Left ventricle myocardium inferior (tissue), 1 donor: ENCODE data around the gene OARD1. TPM values are rescaled to one million over a fixed set of nuclear protein-coding genes. Genes with fewer than 3 reads are reported as not detected.
A peak's percentile ranks its signal among the peaks of the same experiment; 100 is the strongest.

Source experiments
- DNase-seq: peaks from one replicate; pipeline ENCODE4 v3.0.0-alpha.2; 2020
- H3K27ac ChIP-seq: fragments of 200-600 bp; replicated peaks from 2 replicates; pipeline ENCODE4 v1.8.0; 2021
- H3K27me3 ChIP-seq: fragments of 200-600 bp; 2 replicates; pipeline ENCODE4 v1.8.0; 2021; ENCODE audit warnings: low read depth
- H3K36me3 ChIP-seq: fragments of 200-600 bp; 2 replicates; pipeline ENCODE4 v1.8.0; 2021
- H3K4me1 ChIP-seq: fragments of 200-600 bp; 2 replicates; pipeline ENCODE4 v1.8.0; 2021
- H3K4me3 ChIP-seq: fragments of 200-600 bp; 2 replicates; pipeline ENCODE4 v1.8.0; 2021; ENCODE audit warnings: mild to moderate bottlenecking, moderate library complexity
- H3K9me3 ChIP-seq: fragments of 200-600 bp; replicated peaks from 2 replicates; pipeline ENCODE4 v1.8.0; 2021
- CTCF ChIP-seq: fragments of 200-600 bp; IDR thresholded peaks from 2 replicates; pipeline ENCODE4 v1.8.0; 2021; ENCODE audit warnings: antibody characterized with exemption, mild to moderate bottlenecking, borderline replicate concordance
- intact Hi-C: fragments of 100-400 bp; cut with micrococcal nuclease; formaldehyde crosslinking; loops from one replicate; pipeline ENCODE4 v1.11.0; 2022
- total RNA-seq: library from RNA; stranded (reverse); fragmentation: NEBNext Ultra II Directional; extraction: Animal tissue kit (Norgen Biotek cat#: 25700); gene quantifications from one replicate; pipeline ENCODE4 v1.2.1, GENCODE V29; 2021
- donor health status: DM: no; HTN: yes; CAD: no; lungs with severe emphysema.

Gene OARD1
- total RNA-seq, 1 donor from 2014 or later, result 19.9 TPM

- no peak for DNase-seq
- Histone ChIP-seq H3K27ac (peak overlapping the region; percentile 76), H3K4me1 (peaks cover 46% of the 10 kb centered on the region), H3K4me3 (no peak overlapping the region), H3K9me3 (no peaks in the 10 kb centered on the region), H3K27me3 (no peaks in the 10 kb centered on the region), H3K36me3 (no peaks in the 10 kb centered on the region)
- no peak for TF ChIP-seq CTCF
- intact Hi-C loops, result no loop called here
These were observed 24.1 kb downstream of the OARD1 start for GRCh38 chr6:41047745-41048732.

GRCh38 chr6:41047306-41047705 is 24.9 kb downstream of the OARD1 start:
- intact Hi-C loops, result no loop called here
- no peaks in the 10 kb centered on the region for H3K36me3 ChIP-seq
- no peak for DNase-seq
- no peaks in the 10 kb centered on the region for H3K27me3 ChIP-seq
- peaks cover 40% of the 10 kb centered on the region for H3K4me1 ChIP-seq
- H3K9me3 ChIP-seq, result no peaks in the 10 kb centered on the region
- no peak for TF ChIP-seq CTCF
- H3K27ac ChIP-seq, result no peak overlapping the region
- H3K4me3 ChIP-seq, result no peak overlapping the region

GRCh38 chr6:41046084-41046483 is 26.1 kb downstream of the OARD1 start:
- Histone ChIP-seq H3K4me3 (no peak overlapping the region), H3K27me3 (no peaks in the 10 kb centered on the region), H3K27ac (no peak overlapping the region), H3K4me1 (peaks cover 32% of the 10 kb centered on the region), H3K36me3 (no peaks in the 10 kb centered on the region), H3K9me3 (no peaks in the 10 kb centered on the region)
- DNase-seq, result no peak
- TF ChIP-seq CTCF, result no peak
- intact Hi-C loops, result no loop called here

GRCh38 chr6:41045664-41046063 is 26.5 kb downstream of the OARD1 start:
- Histone ChIP-seq H3K27ac (no peak overlapping the region), H3K4me3 (no peak overlapping the region), H3K9me3 (no peaks in the 10 kb centered on the region), H3K36me3 (no peaks in the 10 kb centered on the region), H3K4me1 (peaks cover 29% of the 10 kb centered on the region), H3K27me3 (no peaks in the 10 kb centered on the region)
- intact Hi-C loops, result no loop called here
- DNase-seq, result no peak
- no peak for TF ChIP-seq CTCF

- Histone ChIP-seq H3K36me3 (no peaks in the 10 kb centered on the region), H3K27me3 (no peaks in the 10 kb centered on the region), H3K4me3 (no peak overlapping the region), H3K27ac (no peak overlapping the region), H3K9me3 (no peaks in the 10 kb centered on the region), H3K4me1 (peaks cover 12% of the 10 kb centered on the region)
- no peak for TF ChIP-seq CTCF
- DNase-seq, result no peak
- intact Hi-C loops, result no loop called here
These were observed 29.0 kb downstream of the OARD1 start for GRCh38 chr6:41043151-41043550.
